ENCODE data around the gene FAM89B.
A peak's percentile ranks its signal among the peaks of the same experiment; 100 is the strongest.

The FAM89B gene

GRCh38 chr11:65610404-65610803 is 38.1 kb downstream of the FAM89B start:
- DNase-seq (ENCODE audit: low read depth) = no peak

- DNase-seq (ENCODE audit: low read depth) = peak; percentile 38
Measured at GRCh38 chr11:65611028-65611757, 38.9 kb downstream of the FAM89B start.

GRCh38 chr11:65611758-65612603 is 39.6 kb downstream of the FAM89B start:
- peak; percentile 57 for DNase-seq (ENCODE audit: low read depth)

GRCh38 chr11:65612691-65613090 is 40.4 kb downstream of the FAM89B start:
- no peak for DNase-seq (ENCODE audit: low read depth)

GRCh38 chr11:65613091-65613928 is 41.0 kb downstream of the FAM89B start:
- DNase-seq (ENCODE audit: low read depth) = no peak

GRCh38 chr11:65615229-65615949 is 43.1 kb downstream of the FAM89B start, which contains the start of gene PCNX3:
TSS of gene PCNX3 (plus strand) at chr11:65615776. CDS start at chr11:65616312, 536 bp downstream.
- peak; percentile 100 for DNase-seq (ENCODE audit: low read depth)

- DNase-seq (ENCODE audit: low read depth) = peak; percentile 39
Measured at GRCh38 chr11:65615950-65616574, 43.7 kb downstream of the FAM89B start.

- no peak for DNase-seq (ENCODE audit: low read depth)
Measured at GRCh38 chr11:65616575-65617001, 44.2 kb downstream of the FAM89B start.

GRCh38 chr11:65617136-65617850 is 45.0 kb downstream of the FAM89B start:
- no peak for DNase-seq (ENCODE audit: low read depth)

- DNase-seq (ENCODE audit: low read depth) = no peak
Measured at GRCh38 chr11:65617990-65618751, 45.8 kb downstream of the FAM89B start.

- DNase-seq (ENCODE audit: low read depth) = no peak
Measured at GRCh38 chr11:65618763-65619162, 46.4 kb downstream of the FAM89B start.

GRCh38 chr11:65619281-65619928 is 47.1 kb downstream of the FAM89B start:
- DNase-seq (ENCODE audit: low read depth) = no peak

GRCh38 chr11:65620666-65621065 is 48.3 kb downstream of the FAM89B start:
- DNase-seq (ENCODE audit: low read depth) = no peak

- DNase-seq (ENCODE audit: low read depth) = no peak
Measured at GRCh38 chr11:65621460-65621859, 49.1 kb downstream of the FAM89B start.

GRCh38 chr11:65622011-65622410 is 49.7 kb downstream of the FAM89B start:
- DNase-seq (ENCODE audit: low read depth) = no peak

GRCh38 chr11:65623177-65623576 is 50.8 kb downstream of the FAM89B start:
- no peak for DNase-seq (ENCODE audit: low read depth)
